ENCODE results near the gene REEP2. TPM values are rescaled to one million over a fixed set of nuclear protein-coding genes. Genes with fewer than 3 reads are reported as not detected.

The REEP2 gene
- total RNA-seq, 1 donor = 6.1 TPM

DNA sequence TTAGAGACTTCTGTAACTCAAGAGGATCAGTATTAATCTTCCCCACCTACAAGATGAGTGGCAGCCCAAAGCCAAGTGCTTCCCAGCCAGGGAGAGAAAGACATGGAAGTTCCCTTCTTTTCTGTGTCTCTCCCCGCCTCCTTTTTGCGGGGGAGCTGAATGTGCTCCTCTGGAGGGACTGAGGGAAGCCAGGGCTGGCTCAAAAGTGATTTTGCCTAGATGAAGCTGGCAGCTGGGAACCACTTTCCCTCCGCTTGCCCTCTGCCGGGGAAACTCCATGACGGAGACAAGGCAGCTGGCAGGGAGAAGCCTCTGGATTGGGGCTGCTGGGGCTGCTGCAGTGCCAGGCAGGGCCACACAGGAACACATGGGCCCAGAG lies 50.8 kb downstream of the REEP2 start:
- H3K4me3 ChIP-seq (ENCODE audit: low read depth, low read length) = no peak overlapping the region
- DNase-seq (ENCODE audit: low read depth) = no peak
- TF ChIP-seq CTCF (IDR thresholded peaks at IDR 0.05; ENCODE audit: insufficient read depth, low read length) = no peak

- DNase-seq (ENCODE audit: low read depth) = no peak
- H3K4me3 ChIP-seq (ENCODE audit: low read depth, low read length) = no peak overlapping the region
- TF ChIP-seq CTCF (IDR thresholded peaks at IDR 0.05; ENCODE audit: insufficient read depth, low read length) = no peak
Observed at GRCh38 chr5:138490648-138491283, 51.9 kb downstream of the REEP2 start.

DNA sequence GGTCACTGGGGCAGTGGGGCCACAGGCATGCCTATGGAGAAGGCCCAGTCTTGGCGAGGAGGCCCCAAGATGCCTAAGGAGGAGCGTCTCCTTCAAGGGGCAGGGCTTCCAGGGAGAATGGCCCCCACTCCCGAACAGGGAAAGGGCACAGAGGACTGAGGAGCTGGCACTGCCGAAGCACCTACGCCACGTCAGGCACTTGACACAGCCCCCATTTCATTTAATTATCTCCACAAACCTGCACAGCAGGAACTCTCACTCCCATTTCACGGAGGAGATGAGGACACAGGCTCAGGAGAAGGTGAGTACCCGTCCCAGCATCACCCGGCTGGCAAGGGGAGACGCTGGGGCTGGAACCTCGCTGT lies 52.4 kb downstream of the REEP2 start:
- no peak for TF ChIP-seq CTCF (IDR thresholded peaks at IDR 0.05; ENCODE audit: insufficient read depth, low read length)
- peak overlapping the region; percentile 71 for H3K4me3 ChIP-seq (ENCODE audit: low read depth, low read length)
- no peak for DNase-seq (ENCODE audit: low read depth)

GRCh38 chr5:138491669-138492559 lies 53.1 kb downstream of the REEP2 start:
- peak; percentile 88 for DNase-seq (ENCODE audit: low read depth)
- peak overlapping the region; percentile 71 for H3K4me3 ChIP-seq (ENCODE audit: low read depth, low read length)
- TF ChIP-seq CTCF (IDR thresholded peaks at IDR 0.05; ENCODE audit: insufficient read depth, low read length) = no peak

DNA sequence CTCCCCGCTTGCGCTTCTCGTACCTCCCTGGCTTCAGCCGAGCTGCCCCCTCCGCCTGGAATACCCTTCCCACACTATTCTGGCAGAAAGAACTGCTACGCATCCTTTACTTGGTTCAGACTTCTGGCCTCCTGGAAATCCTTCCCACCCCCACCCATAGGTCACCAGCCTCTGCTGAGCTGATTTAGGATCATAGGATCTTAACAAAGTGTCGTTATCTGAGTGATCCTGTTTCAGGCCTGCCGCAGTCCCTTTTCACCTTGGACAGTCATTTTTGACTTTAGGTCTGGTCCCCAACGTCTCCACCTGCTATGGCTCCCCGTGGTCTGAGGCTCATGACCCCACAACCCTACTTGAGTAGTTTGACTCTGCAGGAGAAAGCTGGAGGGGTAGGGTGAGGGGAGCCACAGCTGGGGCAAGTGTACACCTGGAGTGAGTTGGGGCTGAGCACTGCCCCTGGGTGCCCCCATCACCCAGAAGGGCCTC lies 53.7 kb downstream of the REEP2 start:
- no peak for TF ChIP-seq CTCF (IDR thresholded peaks at IDR 0.05; ENCODE audit: insufficient read depth, low read length)
- no peak for DNase-seq (ENCODE audit: low read depth)
- H3K4me3 ChIP-seq (ENCODE audit: low read depth, low read length) = peak overlapping the region; percentile 65

DNA sequence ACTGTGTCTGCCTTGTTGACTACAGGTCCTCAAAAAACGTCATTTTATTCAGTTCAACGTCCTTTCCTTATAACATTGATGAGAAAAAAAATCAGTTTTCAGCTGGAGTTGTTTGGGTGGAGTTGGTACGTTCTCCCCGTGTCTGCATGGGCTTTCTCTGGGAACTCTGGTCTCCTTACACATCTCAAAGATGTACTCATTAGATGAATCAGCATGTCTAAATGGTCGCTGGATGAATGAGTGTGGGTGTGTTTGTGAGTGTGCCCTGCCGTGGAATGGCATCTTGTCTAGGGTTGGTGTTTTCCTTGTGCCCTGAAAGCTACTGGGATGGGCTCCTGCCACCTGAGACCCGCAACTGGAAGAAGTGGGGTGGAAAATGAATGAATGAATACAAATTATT lies 56.5 kb downstream of the REEP2 start:
- H3K4me3 ChIP-seq (ENCODE audit: low read depth, low read length) = no peak overlapping the region
- TF ChIP-seq CTCF (IDR thresholded peaks at IDR 0.05; ENCODE audit: insufficient read depth, low read length) = no peak
- DNase-seq (ENCODE audit: low read depth) = no peak

Small RNA genes lying within 50 kb of the gene (small RNA-seq; reads per million reads assigned to genes)
- gene AC113403.1 = not detected

Other genes starting within 250 kb of the REEP2 start
- 16.4 and 31.4 TPM in 2 replicates for gene CDC23, start 225.7 kb upstream of the REEP2 start, total RNA-seq (ENCODE audit: low replicate concordance)
- gene GFRA3, start 164.4 kb upstream of the REEP2 start, total RNA-seq (ENCODE audit: low replicate concordance) = not detected in 2 replicates
- 0.16 and 8.9 TPM in 2 replicates for gene CDC25C, start 107.3 kb upstream of the REEP2 start, total RNA-seq (ENCODE audit: low replicate concordance)
- gene FAM53C, start 100.8 kb upstream of the REEP2 start, total RNA-seq (ENCODE audit: low replicate concordance) = 16.4 and 25.6 TPM in 2 replicates
- gene KDM3B, start 86.4 kb upstream of the REEP2 start, total RNA-seq (ENCODE audit: low replicate concordance) = 47.1 and 89.5 TPM in 2 replicates
- 1.6 and 6.3 TPM in 2 replicates for gene EGR1, start 26.4 kb downstream of the REEP2 start, total RNA-seq (ENCODE audit: low replicate concordance)
- 72.0 and 112 TPM in 2 replicates for gene ETF1, start 104.2 kb downstream of the REEP2 start, total RNA-seq (ENCODE audit: low replicate concordance)
- gene HSPA9, start 136.3 kb downstream of the REEP2 start, total RNA-seq (ENCODE audit: low replicate concordance) = 394 and 568 TPM in 2 replicates

Measured in fibroblast of the aortic adventitia (primary cell).